Neuron (in vitro differentiated cells): ENCODE measurements around the gene SUPT3H.

Experiments used
- H2AFZ ChIP-seq: one replicate; pipeline ENCODE4 v1.6.1; 2013; ENCODE audit warnings: low read depth, mild to moderate bottlenecking, inconsistent platforms, low read length, moderate library complexity
- H3K27me3 ChIP-seq: one replicate; pipeline ENCODE4 v1.6.1; 2013; ENCODE audit warnings: low read length; ENCODE audit not compliant: insufficient read depth
- H3K36me3 ChIP-seq: one replicate; pipeline ENCODE4 v1.6.1; 2013; ENCODE audit warnings: low read length; ENCODE audit not compliant: insufficient read depth
- H3K4me1 ChIP-seq: one replicate; pipeline ENCODE4 v1.6.1; 2013; ENCODE audit warnings: low read length; ENCODE audit not compliant: insufficient read depth
- H3K4me3 ChIP-seq: 2 replicates; pipeline ENCODE4 v1.5.1; 2013; ENCODE audit warnings: mild to moderate bottlenecking, low read length, moderate library complexity
- H3K9me3 ChIP-seq: one replicate; pipeline ENCODE4 v1.6.1; 2013; ENCODE audit warnings: low read length

Gene SUPT3H

DNA sequence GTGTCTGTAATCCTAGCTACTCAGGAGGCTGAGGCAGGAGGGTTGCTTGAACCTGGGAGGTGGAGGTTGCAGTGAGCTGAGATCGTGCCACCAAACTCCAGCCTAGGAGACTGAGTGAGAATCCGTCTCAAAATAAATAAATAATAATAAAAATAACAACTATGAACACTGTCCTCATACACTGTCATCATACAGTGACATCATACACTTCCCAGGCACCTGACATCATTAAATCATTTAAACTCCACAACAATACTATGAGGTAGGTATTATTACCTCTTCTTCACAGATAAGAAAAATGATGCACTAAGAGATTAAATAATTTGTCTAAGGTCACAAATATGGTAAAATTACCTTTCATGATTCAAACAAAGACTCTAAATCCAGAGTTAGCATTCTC lies 250.5 kb downstream of the SUPT3H start:
- H3K36me3 ChIP-seq, result no peaks in the 10 kb centered on the region
- H3K9me3 ChIP-seq, result no peaks in the 10 kb centered on the region
- H3K4me3 ChIP-seq, result no peak overlapping the region
- H2AFZ ChIP-seq, result no peak overlapping the region
- no peaks in the 10 kb centered on the region for H3K27me3 ChIP-seq
- no peaks in the 10 kb centered on the region for H3K4me1 ChIP-seq

DNA sequence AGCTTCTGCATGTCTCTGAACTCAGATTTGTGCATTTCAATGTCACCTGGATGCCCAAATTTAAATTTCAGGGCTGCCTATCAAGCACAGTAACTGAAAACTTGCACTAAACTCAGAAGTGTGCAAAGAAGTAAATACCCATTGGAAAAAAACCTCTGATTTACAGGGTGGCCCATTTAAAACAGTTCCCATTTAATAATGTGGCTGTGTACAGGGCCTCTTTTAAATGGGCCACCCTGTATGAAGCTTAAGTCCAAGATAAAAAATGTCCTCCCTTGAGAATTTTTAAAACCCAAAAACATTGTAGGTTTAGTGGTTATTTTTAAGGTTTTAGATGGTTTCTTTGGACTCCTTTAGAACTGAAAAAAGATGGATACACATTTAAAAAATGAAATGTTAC lies 251.7 kb downstream of the SUPT3H start:
- Histone ChIP-seq H3K4me3 (no peak overlapping the region), H3K9me3 (no peaks in the 10 kb centered on the region)

DNA sequence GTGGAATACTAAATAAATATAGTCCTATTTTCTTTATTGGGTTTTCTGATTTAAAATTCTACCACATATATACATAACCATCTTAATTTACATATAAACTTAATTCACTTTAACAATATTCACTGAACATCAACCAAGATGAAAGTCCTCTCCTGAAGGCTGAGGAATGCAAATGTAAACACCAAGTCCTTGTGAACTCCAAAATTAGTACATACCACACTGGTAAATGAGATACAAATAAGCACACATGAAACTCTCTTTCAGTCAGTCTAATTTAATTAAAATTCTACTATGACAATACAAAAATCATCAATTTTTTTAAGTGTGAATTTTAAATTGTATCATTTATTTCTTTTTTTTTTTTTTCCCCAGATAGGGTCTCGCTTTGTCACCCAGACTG lies 254.7 kb downstream of the SUPT3H start:
- no peaks in the 10 kb centered on the region for H3K27me3 ChIP-seq
- peaks cover 4% of the 10 kb centered on the region for H3K4me1 ChIP-seq
- H2AFZ ChIP-seq, result no peak overlapping the region
- no peak overlapping the region for H3K4me3 ChIP-seq
- no peaks in the 10 kb centered on the region for H3K9me3 ChIP-seq
- no peaks in the 10 kb centered on the region for H3K36me3 ChIP-seq

More for the DNA sequence above, 251.7 kb downstream of the SUPT3H start:
- Histone ChIP-seq H3K4me1 (no peaks in the 10 kb centered on the region), H3K27me3 (no peaks in the 10 kb centered on the region), H2AFZ (no peak overlapping the region), H3K36me3 (no peaks in the 10 kb centered on the region)

DNA sequence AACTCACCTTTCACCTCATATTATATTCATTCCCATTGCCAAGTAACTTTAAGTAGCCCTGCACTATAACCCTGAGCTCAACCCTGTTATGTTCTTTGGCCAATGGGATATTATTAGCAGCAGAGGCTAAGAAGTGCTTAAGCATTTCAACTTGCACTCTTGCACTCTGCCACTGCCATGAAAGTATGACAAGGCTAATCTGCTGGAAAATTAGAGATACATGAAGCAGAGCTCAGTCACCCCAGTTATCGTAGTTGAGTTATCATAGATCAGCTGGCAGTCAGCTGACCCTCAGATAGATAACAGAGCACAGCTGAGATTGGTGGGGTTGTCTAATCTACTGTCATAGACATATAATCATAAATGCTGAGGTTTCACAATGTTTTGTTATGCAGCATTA lies 259.0 kb downstream of the SUPT3H start:
- no peaks in the 10 kb centered on the region for H3K27me3 ChIP-seq
- no peaks in the 10 kb centered on the region for H3K9me3 ChIP-seq
- no peaks in the 10 kb centered on the region for H3K36me3 ChIP-seq
- no peak overlapping the region for H3K4me3 ChIP-seq
- H3K4me1 ChIP-seq, result peaks cover 4% of the 10 kb centered on the region
- no peak overlapping the region for H2AFZ ChIP-seq

DNA sequence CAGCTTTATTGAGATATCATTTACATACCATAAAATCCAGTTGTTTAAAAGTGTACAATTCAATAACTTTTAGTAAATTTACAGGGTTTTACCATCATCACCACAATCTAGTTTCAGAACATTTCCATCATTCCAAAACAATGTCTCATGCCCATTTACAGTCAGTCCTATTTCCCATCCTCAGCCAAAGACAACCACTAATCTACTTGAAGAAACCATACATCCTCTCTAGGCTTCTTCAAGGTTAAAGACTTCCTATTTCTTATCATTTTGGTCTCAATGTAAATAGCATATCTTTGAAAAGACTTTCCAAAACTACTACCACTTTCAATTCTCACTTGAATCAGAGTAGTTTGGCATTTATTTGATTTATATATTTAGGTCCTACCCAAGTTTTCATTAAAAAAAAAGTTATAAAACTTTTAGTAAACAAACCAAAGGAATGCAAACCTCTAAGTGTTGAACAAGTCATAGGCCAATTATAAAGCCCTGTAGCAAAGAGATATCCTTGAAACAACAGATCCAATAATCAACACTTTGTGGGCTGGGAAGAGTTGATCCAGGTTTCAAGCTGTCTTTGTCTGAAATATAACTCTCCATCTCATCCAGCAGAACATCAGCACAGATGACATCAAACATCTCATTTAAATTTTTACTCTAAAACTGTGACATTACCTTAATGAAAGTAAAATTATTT lies 260.9 kb downstream of the SUPT3H start:
- no peak overlapping the region for H2AFZ ChIP-seq
- peaks cover 4% of the 10 kb centered on the region for H3K4me1 ChIP-seq
- no peaks in the 10 kb centered on the region for H3K36me3 ChIP-seq
- H3K27me3 ChIP-seq, result no peaks in the 10 kb centered on the region
- no peaks in the 10 kb centered on the region for H3K9me3 ChIP-seq
- no peak overlapping the region for H3K4me3 ChIP-seq

DNA sequence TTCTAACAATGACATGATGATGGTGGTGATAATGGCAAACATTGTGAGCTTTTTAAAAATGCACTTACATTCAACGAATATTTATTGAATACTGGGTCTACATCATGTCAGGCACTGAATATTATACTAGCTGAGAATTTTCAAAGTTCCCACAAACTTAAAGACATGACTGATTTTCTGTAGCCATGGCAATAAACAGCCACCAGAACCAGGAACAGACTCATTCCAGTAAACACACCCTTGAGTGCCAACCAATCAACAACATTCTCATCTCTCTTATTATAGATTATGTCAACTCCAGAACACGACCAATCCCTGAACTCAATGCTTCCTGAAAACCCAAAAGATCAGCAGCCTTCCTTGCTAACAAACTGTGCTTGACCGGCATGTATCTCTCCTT lies 262.0 kb downstream of the SUPT3H start:
- Histone ChIP-seq H3K36me3 (no peaks in the 10 kb centered on the region), H3K9me3 (no peaks in the 10 kb centered on the region), H3K4me1 (peaks cover 4% of the 10 kb centered on the region), H3K4me3 (no peak overlapping the region), H2AFZ (no peak overlapping the region), H3K27me3 (no peaks in the 10 kb centered on the region)

DNA sequence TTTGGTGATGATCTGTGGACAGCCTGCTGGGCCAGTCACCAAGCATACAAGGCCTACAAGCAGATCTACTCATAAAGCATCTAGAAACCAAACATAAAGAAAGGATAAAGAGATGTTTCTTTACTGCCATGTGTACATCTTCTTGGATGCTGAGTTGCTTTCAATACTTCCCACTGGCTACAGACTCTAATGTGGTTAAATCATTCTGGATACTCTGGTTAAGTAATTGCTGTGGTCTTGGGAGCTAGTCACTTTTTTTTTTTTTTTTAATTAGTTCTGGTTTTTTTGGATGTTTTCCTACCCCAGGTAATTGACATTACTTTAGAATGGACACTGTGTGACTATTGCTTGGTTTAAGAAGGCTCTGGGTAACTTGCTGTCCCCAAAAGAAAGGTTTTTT lies 265.0 kb downstream of the SUPT3H start:
- no peaks in the 10 kb centered on the region for H3K27me3 ChIP-seq
- H3K36me3 ChIP-seq, result no peaks in the 10 kb centered on the region
- no peak overlapping the region for H3K4me3 ChIP-seq
- H3K9me3 ChIP-seq, result no peaks in the 10 kb centered on the region
- H2AFZ ChIP-seq, result no peak overlapping the region
- no peaks in the 10 kb centered on the region for H3K4me1 ChIP-seq

DNA sequence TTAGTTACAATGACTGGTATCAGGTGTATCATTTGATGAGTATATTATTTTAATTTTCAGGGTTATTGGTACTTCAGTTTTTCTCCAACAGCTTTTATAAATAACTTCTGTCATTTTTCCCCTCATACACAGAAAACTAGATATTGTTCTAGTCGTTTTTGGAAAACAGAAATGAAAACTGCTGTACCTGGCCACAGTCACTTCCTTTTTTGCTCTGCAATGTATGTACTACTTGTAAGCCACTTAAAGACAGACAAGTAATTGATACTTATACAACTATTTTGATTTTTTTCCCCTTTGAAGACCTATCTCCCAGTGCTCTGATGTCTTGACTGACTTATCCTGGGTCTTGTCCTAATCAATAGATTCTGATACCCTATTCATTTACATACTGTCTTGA lies 268.2 kb downstream of the SUPT3H start:
- Histone ChIP-seq H3K4me3 (no peak overlapping the region), H3K4me1 (no peaks in the 10 kb centered on the region), H3K27me3 (no peaks in the 10 kb centered on the region), H3K36me3 (no peaks in the 10 kb centered on the region), H2AFZ (no peak overlapping the region), H3K9me3 (no peaks in the 10 kb centered on the region)

DNA sequence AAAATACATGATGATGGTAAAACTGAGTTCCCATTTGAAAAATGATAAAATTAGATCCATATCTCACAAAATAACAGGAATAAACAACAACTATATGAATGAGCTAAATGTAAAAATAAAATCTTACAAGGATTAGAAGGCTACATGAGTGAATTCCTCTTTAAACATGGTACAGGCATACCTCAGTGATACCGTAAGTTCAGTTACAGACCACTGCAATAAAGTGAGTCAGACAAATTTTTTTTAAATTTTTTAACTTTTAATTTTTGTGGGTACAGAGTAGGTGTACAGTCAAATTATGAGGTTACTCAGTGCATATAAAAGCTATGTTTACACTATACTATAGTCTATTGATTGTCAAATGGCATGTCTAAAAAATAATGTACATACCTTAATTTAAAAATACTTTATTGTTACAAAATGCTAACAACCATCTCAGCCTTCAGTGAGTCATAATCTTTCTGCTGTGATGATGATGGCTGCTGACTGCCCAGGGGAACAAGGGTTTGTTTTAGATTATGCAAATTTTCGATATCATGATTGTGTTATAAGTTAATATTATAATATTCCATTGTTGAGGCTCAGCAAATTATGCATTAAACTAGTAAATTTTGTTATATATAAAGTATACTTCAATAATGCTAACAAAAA lies 272.4 kb downstream of the SUPT3H start:
- no peak overlapping the region for H2AFZ ChIP-seq
- no peaks in the 10 kb centered on the region for H3K4me1 ChIP-seq
- H3K27me3 ChIP-seq, result no peaks in the 10 kb centered on the region
- H3K9me3 ChIP-seq, result no peaks in the 10 kb centered on the region
- no peaks in the 10 kb centered on the region for H3K36me3 ChIP-seq
- no peak overlapping the region for H3K4me3 ChIP-seq

DNA sequence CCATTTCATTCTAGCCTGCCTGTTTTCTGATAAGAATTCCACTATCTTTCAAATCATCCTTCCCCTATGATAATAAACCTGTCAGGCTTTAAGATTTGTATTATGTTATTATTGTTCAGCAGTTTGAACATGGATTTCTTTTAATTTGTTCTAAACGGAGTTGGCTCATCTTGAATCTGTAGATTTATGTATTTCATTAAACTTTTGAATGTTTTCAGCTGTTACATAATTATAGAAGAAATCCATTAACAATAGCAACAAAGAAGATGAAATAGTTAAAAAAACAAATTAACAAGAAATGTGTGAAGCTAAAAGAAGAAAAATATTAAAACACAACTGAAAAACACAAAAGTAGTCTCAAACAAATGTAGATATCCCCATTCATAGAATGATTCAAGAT lies 273.3 kb downstream of the SUPT3H start:
- H3K36me3 ChIP-seq, result no peaks in the 10 kb centered on the region
- H3K9me3 ChIP-seq, result no peaks in the 10 kb centered on the region
- no peaks in the 10 kb centered on the region for H3K4me1 ChIP-seq
- H3K27me3 ChIP-seq, result no peaks in the 10 kb centered on the region
- no peak overlapping the region for H2AFZ ChIP-seq
- H3K4me3 ChIP-seq, result no peak overlapping the region

DNA sequence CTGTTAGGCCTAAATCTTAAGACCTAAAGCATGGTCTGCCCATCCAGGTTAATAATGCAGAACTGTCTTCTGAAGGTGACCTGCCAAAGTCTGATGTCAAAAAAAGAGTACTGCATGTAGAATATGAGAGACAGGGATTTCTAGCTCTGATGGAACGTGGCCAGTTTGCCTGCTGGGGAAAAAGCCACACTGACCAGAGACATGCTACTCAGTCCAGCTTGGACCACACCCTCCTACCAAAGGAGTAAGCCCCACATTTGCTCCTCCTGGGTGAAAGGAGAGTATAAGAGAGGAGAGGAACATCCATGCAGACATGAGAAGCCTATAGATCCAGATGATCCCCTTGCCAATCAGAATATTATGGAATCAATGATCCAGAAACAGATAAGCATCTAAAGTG lies 279.5 kb downstream of the SUPT3H start:
- Histone ChIP-seq H3K4me1 (no peaks in the 10 kb centered on the region), H3K4me3 (no peak overlapping the region), H3K36me3 (no peaks in the 10 kb centered on the region), H3K27me3 (no peaks in the 10 kb centered on the region), H3K9me3 (no peaks in the 10 kb centered on the region), H2AFZ (no peak overlapping the region)

DNA sequence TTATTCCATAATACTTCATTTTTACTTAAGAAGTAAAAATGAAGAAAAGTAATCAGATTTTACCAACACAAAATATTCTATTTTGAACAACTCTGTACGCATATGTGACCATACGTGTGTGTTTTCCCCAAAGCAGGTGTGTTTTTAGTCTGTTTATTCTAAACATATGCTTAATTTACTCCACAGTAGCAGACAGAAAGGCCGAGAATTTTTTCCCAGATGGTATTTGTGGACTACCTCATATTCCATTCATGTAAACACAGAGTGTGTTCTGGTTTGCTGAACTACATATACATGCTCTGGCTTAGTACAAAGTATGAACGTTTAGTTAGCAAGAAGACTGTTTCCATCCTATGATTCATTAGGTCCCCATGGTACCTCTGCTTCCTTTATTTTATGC lies 282.9 kb downstream of the SUPT3H start:
- Histone ChIP-seq H2AFZ (no peak overlapping the region), H3K27me3 (no peaks in the 10 kb centered on the region), H3K4me3 (no peak overlapping the region), H3K9me3 (no peaks in the 10 kb centered on the region), H3K36me3 (no peaks in the 10 kb centered on the region), H3K4me1 (no peaks in the 10 kb centered on the region)

DNA sequence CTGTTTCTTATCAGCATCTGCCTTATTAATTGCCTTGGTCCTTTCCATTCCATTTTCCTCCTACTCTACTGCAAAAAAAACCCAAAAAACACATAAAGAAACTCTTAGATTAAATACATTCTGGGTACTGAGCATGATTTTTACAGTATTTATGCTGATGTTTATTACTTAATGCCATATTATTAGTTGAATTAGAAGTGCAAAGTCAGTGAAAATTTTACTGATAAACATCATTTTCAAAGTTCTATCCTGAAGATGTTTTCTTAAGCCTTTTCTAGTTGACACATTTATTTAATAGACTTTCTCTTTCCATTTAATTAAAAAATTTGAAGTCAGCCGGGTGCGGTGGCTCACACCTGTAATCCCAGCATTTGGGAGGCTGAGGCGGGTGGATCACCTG lies 285.6 kb downstream of the SUPT3H start:
- Histone ChIP-seq H3K27me3 (no peaks in the 10 kb centered on the region), H2AFZ (no peak overlapping the region), H3K36me3 (no peaks in the 10 kb centered on the region)

More for the DNA sequence above, 285.6 kb downstream of the SUPT3H start:
- no peaks in the 10 kb centered on the region for H3K9me3 ChIP-seq
- no peaks in the 10 kb centered on the region for H3K4me1 ChIP-seq
- H3K4me3 ChIP-seq, result no peak overlapping the region
